ENCODE results near the gene ASXL1. TPM values are rescaled to one million over a fixed set of nuclear protein-coding genes. Genes with fewer than 3 reads are reported as not detected.

Gene ASXL1
- total and polyA plus RNA-seq, 9 of the 15 experiments (the other 6 are each of a cell fraction or from before 2014, with no cell fraction given) = 6.5 to 65.3 (median 32.3) TPM

- H3K9me1 ChIP-seq (ENCODE audit: control insufficient read depth, insufficient read depth, low read length) = no peaks in the 10 kb centered on the region
- no peaks in the 10 kb centered on the region for H3K27me3 ChIP-seq (ENCODE audit: control insufficient read depth in 2 of 2, insufficient read depth in 2 of 2, low read length in 2 of 2)
- peak overlapping the region; percentile 83 for H3K4me2 ChIP-seq (ENCODE audit: insufficient read depth, low read length)
- peaks cover 49% of the 10 kb centered on the region; the same call in 2 of the 3 replicates for H3K36me3 ChIP-seq (ENCODE audit: control insufficient read depth, insufficient read depth, low read length)
- intact Hi-C loops (cut with micrococcal nuclease) (no loop called here), in situ Hi-C loops (cut with MboI) (no loop called here)
- ATAC-seq = no peak
- ChIA-PET CTCF (ENCODE audit: low intra/inter-chr PET ratio) (interaction anchor here (0.8 kb wide), 1 partner anchor 743 kb away, joined by 4 read pairs; no protein-coding TSS in a partner anchor), POLR2A (interaction anchor here (1.0 kb wide), 1 partner anchor 23 kb away, joined by 4 read pairs; no protein-coding TSS in a partner anchor)
- peaks cover 6% of the 10 kb centered on the region for H4K20me1 ChIP-seq (replicated peaks; ENCODE audit: control insufficient read depth, insufficient read depth, low read length)
- FAIRE-seq = no peak
- peak overlapping the region; percentile 71 to 91 for H3K9ac ChIP-seq (ENCODE audit: insufficient read depth in 1 of 2, low read depth in 2 of 2, low read length in 2 of 2)
- peaks cover 45 to 85% of the 10 kb centered on the region in 2 experiments for H3K4me1 ChIP-seq (replicated peaks in 1 of 2; ENCODE audit: control insufficient read depth in 2 of 2, insufficient read depth in 2 of 2, low read length in 2 of 2)
- BruUV-seq (replicated peaks) = no TSS peak
- peak overlapping the region; percentile 67 for H2AFZ ChIP-seq (ENCODE audit: low read depth, low read length)
- peak overlapping the region; percentile 43 for H3K4me3 ChIP-seq
- peak; percentile 54; the same call in 1 of the 2 replicates for TF ChIP-seq ZKSCAN8 (CRISPR knock-in tag; IDR thresholded peaks at IDR 0.05)
- no peak for TF ChIP-seq ZKSCAN3 (CRISPR knock-in tag; IDR thresholded peaks at IDR 0.05)
- TF ChIP-seq ETS1 (conservative IDR thresholded peaks at IDR 0.05; ENCODE audit: control insufficient read depth, low read depth, low read length) = no peak
- TF ChIP-seq TFAP4 (CRISPR knock-in tag; IDR thresholded peaks at IDR 0.05; ENCODE audit: borderline replicate concordance) = peak; percentile 38; the same call in 1 of the 2 replicates
- TF ChIP-seq ZNF277 (CRISPR knock-in tag; IDR thresholded peaks at IDR 0.05; ENCODE audit: borderline replicate concordance) = no peak
- TF ChIP-seq NFIC (IDR thresholded peaks at IDR 0.05) = no peak
- TF ChIP-seq TCFL5 (CRISPR knock-in tag; conservative IDR thresholded peaks at IDR 0.05) = no peak
- no peak for TF ChIP-seq TCF3 (CRISPR knock-in tag; IDR thresholded peaks at IDR 0.05)
- TF ChIP-seq ELF2 (CRISPR knock-in tag; IDR thresholded peaks at IDR 0.05) = no peak
- TF ChIP-seq CHD1 (IDR thresholded peaks at IDR 0.05; ENCODE audit: low read length) = peak; percentile 5
- peak; percentile 87 for TF ChIP-seq ZNF263 (CRISPR knock-in tag; IDR thresholded peaks at IDR 0.05; ENCODE audit: borderline replicate concordance)
- DNase-seq (ENCODE audit: extremely low read depth in 1 of 4, low spot score in 3 of 4) = peak in 1 of 4 experiments; percentile 48
- WGBS (ENCODE audit: insufficient coverage, low coverage, missing lambda C conversion rate) = 10% methylated on average over 8 of the region's 8 CpGs
- no peaks in the 10 kb centered on the region for H3K9me3 ChIP-seq (replicated peaks; ENCODE audit: control insufficient read depth, insufficient read depth, low read depth, low read length)
- H3K79me2 ChIP-seq (ENCODE audit: control insufficient read depth, insufficient read depth, low read length) = peaks cover 86% of the 10 kb centered on the region
- peak overlapping the region; percentile 83 for H3K27ac ChIP-seq (ENCODE audit: extremely low read depth, low read depth, low read length)
Observed at GRCh38 chr20:32474717-32474966, 116.5 kb downstream of the ASXL1 start.
